H9 (cell line): ENCODE data around the gene GOLGA3. TPM values are rescaled to one million over a fixed set of nuclear protein-coding genes. Genes with fewer than 3 reads are reported as not detected.
"Not testable (repeated sequence)": the region's sequence is repeated elsewhere in the genome, so short reads cannot be mapped to it uniquely, and the experiment has no call there.

Experiments used
- DNase-seq: peaks from one replicate; pipeline ENCODE4 v3.0.0-alpha.2; 2017
- H2AFZ ChIP-seq: one replicate; pipeline ENCODE4 v1.6.1; 2013; ENCODE audit warnings: mild to moderate bottlenecking, low read length, control low read depth, moderate library complexity
- H2AK5ac ChIP-seq: 2 replicates; pipeline ENCODE4 v1.6.1; 2013; ENCODE audit warnings: low read length, control low read depth, mixed read lengths; ENCODE audit not compliant: insufficient read length
- H2BK120ac ChIP-seq: one replicate; pipeline ENCODE4 v1.6.1; 2013; ENCODE audit warnings: low read depth, mild to moderate bottlenecking, low read length, control low read depth, inconsistent platforms; ENCODE audit not compliant: poor library complexity, severe bottlenecking
- H2BK12ac ChIP-seq: 2 replicates; pipeline ENCODE4 v1.6.1; 2013; ENCODE audit warnings: low read length, control low read depth, mixed read lengths, low read depth; ENCODE audit not compliant: insufficient read length
- H2BK15ac ChIP-seq: 2 replicates; pipeline ENCODE4 v1.6.1; 2013; ENCODE audit warnings: low read depth, low read length, control low read depth
- H2BK20ac ChIP-seq: one replicate; pipeline ENCODE4 v1.6.1; 2013; ENCODE audit warnings: low read depth, mild to moderate bottlenecking, low read length, control low read depth, inconsistent platforms; ENCODE audit not compliant: poor library complexity, severe bottlenecking
- H2BK5ac ChIP-seq: 2 replicates; pipeline ENCODE4 v1.6.1; 2013; ENCODE audit warnings: low read length, control low read depth, mixed read lengths; ENCODE audit not compliant: insufficient read length
- H3K14ac ChIP-seq: 2 replicates; pipeline ENCODE4 v1.6.1; 2013; ENCODE audit warnings: low read length, control low read depth; ENCODE audit not compliant: insufficient read depth
- H3K18ac ChIP-seq: 2 replicates; pipeline ENCODE4 v1.6.1; 2013; ENCODE audit warnings: low read depth, mild to moderate bottlenecking, mixed read lengths, low read length, control low read depth; ENCODE audit not compliant: insufficient read length
- H3K23ac ChIP-seq: 2 replicates; pipeline ENCODE4 v1.6.1; 2013; ENCODE audit warnings: low read length, control low read depth, mixed read lengths, low read depth; ENCODE audit not compliant: insufficient read length
- H3K23me2 ChIP-seq: 2 replicates; pipeline ENCODE4 v1.6.1; 2013; ENCODE audit warnings: low read depth, mild to moderate bottlenecking, mixed read lengths, low read length, control low read depth; ENCODE audit not compliant: insufficient read length, poor library complexity, severe bottlenecking
- H3K27ac ChIP-seq: 2 replicates; pipeline ENCODE4 v1.5.1; 2013; ENCODE audit warnings: low read length, control low read depth, mixed read lengths, low read depth; ENCODE audit not compliant: insufficient read length
- H3K27me3 ChIP-seq: 2 replicates; pipeline ENCODE4 v1.6.1; 2013; ENCODE audit warnings: low read length, control low read depth, inconsistent platforms; ENCODE audit not compliant: insufficient read depth
- H3K4ac ChIP-seq: 2 replicates; pipeline ENCODE4 v1.6.1; 2013; ENCODE audit warnings: low read depth, mild to moderate bottlenecking, control low read depth, inconsistent platforms, low read length, moderate library complexity
- H3K4me1 ChIP-seq: 2 replicates; pipeline ENCODE4 v1.6.1; 2013; ENCODE audit warnings: low read length, control low read depth, inconsistent platforms; ENCODE audit not compliant: insufficient read depth
- H3K4me2 ChIP-seq: 2 replicates; pipeline ENCODE4 v1.6.1; 2013; ENCODE audit warnings: low read length, control low read depth, mixed read lengths; ENCODE audit not compliant: insufficient read length, insufficient read depth
- H3K56ac ChIP-seq: 2 replicates; pipeline ENCODE4 v1.6.1; 2013; ENCODE audit warnings: low read depth, mild to moderate bottlenecking, mixed read lengths, low read length, control low read depth; ENCODE audit not compliant: insufficient read length
- H3K79me1 ChIP-seq: 2 replicates; pipeline ENCODE4 v1.6.1; 2013; ENCODE audit warnings: low read depth, mild to moderate bottlenecking, moderate library complexity, low read length, control low read depth, inconsistent platforms; ENCODE audit not compliant: insufficient read depth, poor library complexity, severe bottlenecking
- H3K79me2 ChIP-seq: 2 replicates; pipeline ENCODE4 v1.6.1; 2013; ENCODE audit warnings: low read length, control low read depth, inconsistent platforms; ENCODE audit not compliant: insufficient read depth
- H3K9ac ChIP-seq: 2 replicates; pipeline ENCODE4 v1.6.1; 2013; ENCODE audit warnings: low read length, control low read depth, mixed read lengths; ENCODE audit not compliant: insufficient read length; ENCODE audit errors: extremely low read depth
- H3K9me3 ChIP-seq: one replicate; pipeline ENCODE4 v1.6.1; 2013; ENCODE audit warnings: low read depth, low read length, inconsistent platforms; ENCODE audit not compliant: control insufficient read depth
- H3T11ph ChIP-seq: one replicate; pipeline ENCODE4 v1.6.1; 2013; ENCODE audit warnings: mild to moderate bottlenecking, low read length, control low read depth, inconsistent platforms
- H4K20me1 ChIP-seq: one replicate; pipeline ENCODE4 v1.6.1; 2013; ENCODE audit not compliant: control insufficient read depth, insufficient read length, insufficient read depth
- H4K5ac ChIP-seq: 2 replicates; pipeline ENCODE4 v1.6.1; 2013; ENCODE audit warnings: low read depth, mild to moderate bottlenecking, mixed read lengths, low read length, control low read depth; ENCODE audit not compliant: insufficient read length
- H4K8ac ChIP-seq: replicated peaks from 2 replicates; pipeline ENCODE4 v1.6.1; 2013; ENCODE audit warnings: low read length, control low read depth, mixed read lengths, low read depth; ENCODE audit not compliant: insufficient read length
- H4K91ac ChIP-seq: 2 replicates; pipeline ENCODE4 v1.6.1; 2013; ENCODE audit warnings: low read depth, mild to moderate bottlenecking, moderate library complexity, mixed read lengths, low read length, control low read depth; ENCODE audit not compliant: insufficient read length
- H3K27ac Mint-ChIP-seq, 3 experiments: 2 replicates in 2 of 3; 3 replicates in 1 of 3; pipeline ENCODE4 v1.8.0; 2020 to 2021; ENCODE audit warnings: mixed read lengths in 3 of 3, mild to moderate bottlenecking in 1 of 3, moderate library complexity in 1 of 3
- H3K27me3 Mint-ChIP-seq: 2 replicates; pipeline ENCODE4 v1.8.0; 2021; ENCODE audit warnings: low read depth, mild to moderate bottlenecking, moderate library complexity, mixed read lengths
- H3K36me3 Mint-ChIP-seq, 3 experiments: 2 replicates in 2 of 3; 3 replicates in 1 of 3; pipeline ENCODE4 v1.8.0; 2020 to 2021; ENCODE audit warnings: low read depth in 3 of 3, mixed read lengths in 3 of 3; ENCODE audit not compliant: insufficient read depth in 1 of 3
- H3K4me1 Mint-ChIP-seq, 2 experiments: 2 replicates each; pipeline ENCODE4 v1.8.0; 2020; ENCODE audit warnings: mixed read lengths in 2 of 2
- H3K4me3 Mint-ChIP-seq, 2 experiments: 2 replicates in 1 of 2; 3 replicates in 1 of 2; pipeline ENCODE4 v1.8.0; 2020 to 2021; ENCODE audit warnings: mild to moderate bottlenecking in 2 of 2, mixed read lengths in 2 of 2, moderate library complexity in 1 of 2
- H3K9me3 Mint-ChIP-seq, 2 experiments: 2 replicates in 1 of 2; 3 replicates in 1 of 2; pipeline ENCODE4 v1.8.0; 2020; ENCODE audit warnings: mild to moderate bottlenecking in 2 of 2, mixed read lengths in 2 of 2, moderate library complexity in 1 of 2
- WGBS: extraction: QIAGEN DNeasy Blood & Tissue Kit; methylation state at CpG from one replicate; pipeline ENCODE4 v1.1.7; 2013; ENCODE audit warnings: missing lambda C conversion rate, low lambda C conversion rate, mixed read lengths; ENCODE audit not compliant: insufficient read length; ENCODE audit errors: extremely low coverage; 5-methylcytosine and 5-hydroxymethylcytosine counted together
- total RNA-seq: library from RNA; stranded (reverse); gene quantifications from 2 replicates; pipeline ENCODE4 v1.2.1, GENCODE V29; 2021
- TF ChIP-seq, protein P1 (sequence below): fragments of 200-600 bp; sonication (generic); conservative IDR thresholded peaks from 3 replicates; pipeline ENCODE4 v1.8.0; 2021; ENCODE audit warnings: antibody characterized with exemption, mild to moderate bottlenecking

GOLGA3 gene
- total RNA-seq, 1 experiment from 2014 or later: 40.1 TPM

DNA sequence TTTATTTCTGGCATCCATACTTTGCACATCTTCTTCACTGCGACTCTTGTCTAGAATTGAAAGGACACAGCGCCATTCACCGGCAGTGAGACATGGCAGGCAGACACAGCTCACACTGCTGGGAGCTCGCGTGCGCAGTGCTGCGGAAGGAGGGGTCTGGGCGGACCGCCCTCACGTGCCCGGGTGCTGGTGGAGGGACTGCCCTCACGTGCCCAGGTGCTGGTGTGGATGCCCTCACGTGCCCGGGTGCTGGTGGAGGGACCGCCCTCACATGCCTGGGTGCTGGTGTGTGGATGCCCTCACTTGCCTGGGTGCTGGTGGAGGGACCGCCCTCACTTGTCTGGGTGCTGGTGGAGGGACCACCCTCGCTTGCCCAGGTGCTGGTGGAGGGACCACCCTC lies 27.9 kb upstream of the GOLGA3 start:
- H3K27me3 Mint-ChIP-seq: no peaks in the 10 kb centered on the region
- Histone ChIP-seq H3K27ac (no peak overlapping the region), H2BK120ac (no peak overlapping the region), H2BK15ac (no peak overlapping the region), H2AFZ (no peak overlapping the region), H4K91ac (no peak overlapping the region), H3K23me2 (no peaks in the 10 kb centered on the region), H2BK12ac (no peak overlapping the region), H2BK5ac (no peak overlapping the region), H3K4ac (no peak overlapping the region), H2AK5ac (no peak overlapping the region), H4K5ac (no peak overlapping the region), H3K9me3 (no peaks in the 10 kb centered on the region), H3K27me3 (no peaks in the 10 kb centered on the region), H2BK20ac (no peak overlapping the region), H3T11ph (no peak overlapping the region), H3K79me2 (no peaks in the 10 kb centered on the region), H3K14ac (no peak overlapping the region), H4K8ac (no peak overlapping the region), H3K4me2 (no peak overlapping the region), H3K18ac (no peak overlapping the region), H3K79me1 (no peaks in the 10 kb centered on the region), H3K4me1 (no peaks in the 10 kb centered on the region), H3K23ac (no peak overlapping the region), H4K20me1 (no peaks in the 10 kb centered on the region), H3K56ac (no peak overlapping the region), H3K9ac (no peak overlapping the region)
- no CpG with 5 or more reads among the region's 17 CpGs for WGBS
- peaks cover 41 to 77% (median 58%) of the 10 kb centered on the region in 3 experiments for H3K36me3 Mint-ChIP-seq
- TF ChIP-seq, protein P1, sequence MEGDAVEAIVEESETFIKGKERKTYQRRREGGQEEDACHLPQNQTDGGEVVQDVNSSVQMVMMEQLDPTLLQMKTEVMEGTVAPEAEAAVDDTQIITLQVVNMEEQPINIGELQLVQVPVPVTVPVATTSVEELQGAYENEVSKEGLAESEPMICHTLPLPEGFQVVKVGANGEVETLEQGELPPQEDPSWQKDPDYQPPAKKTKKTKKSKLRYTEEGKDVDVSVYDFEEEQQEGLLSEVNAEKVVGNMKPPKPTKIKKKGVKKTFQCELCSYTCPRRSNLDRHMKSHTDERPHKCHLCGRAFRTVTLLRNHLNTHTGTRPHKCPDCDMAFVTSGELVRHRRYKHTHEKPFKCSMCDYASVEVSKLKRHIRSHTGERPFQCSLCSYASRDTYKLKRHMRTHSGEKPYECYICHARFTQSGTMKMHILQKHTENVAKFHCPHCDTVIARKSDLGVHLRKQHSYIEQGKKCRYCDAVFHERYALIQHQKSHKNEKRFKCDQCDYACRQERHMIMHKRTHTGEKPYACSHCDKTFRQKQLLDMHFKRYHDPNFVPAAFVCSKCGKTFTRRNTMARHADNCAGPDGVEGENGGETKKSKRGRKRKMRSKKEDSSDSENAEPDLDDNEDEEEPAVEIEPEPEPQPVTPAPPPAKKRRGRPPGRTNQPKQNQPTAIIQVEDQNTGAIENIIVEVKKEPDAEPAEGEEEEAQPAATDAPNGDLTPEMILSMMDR: no peak
- no peaks in the 10 kb centered on the region for H3K9me3 Mint-ChIP-seq
- H3K4me3 Mint-ChIP-seq: no peak overlapping the region
- H3K27ac Mint-ChIP-seq: peak overlapping the region in 1 of 3 experiments; percentile 57; a peak in 1 of 7 replicates
- no peaks in the 10 kb centered on the region for H3K4me1 Mint-ChIP-seq
- no peak for DNase-seq

DNA sequence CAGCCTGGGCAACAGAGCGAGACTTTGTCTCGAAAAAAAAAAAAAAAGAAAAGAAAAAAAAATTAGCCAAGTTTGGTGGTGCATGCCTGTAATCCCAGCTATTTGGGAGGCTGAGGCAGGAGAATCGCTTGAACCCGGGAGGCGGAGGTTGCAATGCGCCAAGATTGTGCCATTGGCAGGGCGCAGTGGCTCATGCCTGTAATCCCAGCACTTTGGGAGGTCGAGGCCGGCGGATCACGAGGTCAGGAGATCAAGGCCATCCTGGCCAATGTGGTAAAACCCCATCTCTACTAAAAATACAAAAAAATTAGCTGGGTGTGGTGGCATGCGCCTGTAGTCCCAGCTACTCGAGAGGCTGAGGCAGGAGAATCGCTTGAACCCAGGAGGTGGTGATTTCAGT lies 26.5 kb upstream of the GOLGA3 start:
- not testable (repeated sequence) for H3K27ac ChIP-seq, H3K23me2 ChIP-seq, H3K4me3 Mint-ChIP-seq, H4K8ac ChIP-seq, H3K4me1 Mint-ChIP-seq, H2BK5ac ChIP-seq, H3K27me3 Mint-ChIP-seq, H4K5ac ChIP-seq, H3T11ph ChIP-seq, H4K91ac ChIP-seq, H2BK20ac ChIP-seq, H3K9me3 ChIP-seq, H3K56ac ChIP-seq, H3K9me3 Mint-ChIP-seq, H3K23ac ChIP-seq, H3K9ac ChIP-seq, H2BK12ac ChIP-seq, H3K79me1 ChIP-seq, DNase-seq, H2AK5ac ChIP-seq, H3K27ac Mint-ChIP-seq, H2BK120ac ChIP-seq, H3K4me1 ChIP-seq, H3K4ac ChIP-seq, H3K18ac ChIP-seq, H2BK15ac ChIP-seq, H2AFZ ChIP-seq, H3K79me2 ChIP-seq, H3K14ac ChIP-seq, H4K20me1 ChIP-seq, H3K4me2 ChIP-seq, H3K27me3 ChIP-seq
- no CpG with 5 or more reads among the region's 14 CpGs for WGBS
- peaks cover 40 to 76% (median 61%) of the 10 kb centered on the region in 3 experiments for H3K36me3 Mint-ChIP-seq
